ENCODE data around the gene CSMD2.

Gene CSMD2

DNA sequence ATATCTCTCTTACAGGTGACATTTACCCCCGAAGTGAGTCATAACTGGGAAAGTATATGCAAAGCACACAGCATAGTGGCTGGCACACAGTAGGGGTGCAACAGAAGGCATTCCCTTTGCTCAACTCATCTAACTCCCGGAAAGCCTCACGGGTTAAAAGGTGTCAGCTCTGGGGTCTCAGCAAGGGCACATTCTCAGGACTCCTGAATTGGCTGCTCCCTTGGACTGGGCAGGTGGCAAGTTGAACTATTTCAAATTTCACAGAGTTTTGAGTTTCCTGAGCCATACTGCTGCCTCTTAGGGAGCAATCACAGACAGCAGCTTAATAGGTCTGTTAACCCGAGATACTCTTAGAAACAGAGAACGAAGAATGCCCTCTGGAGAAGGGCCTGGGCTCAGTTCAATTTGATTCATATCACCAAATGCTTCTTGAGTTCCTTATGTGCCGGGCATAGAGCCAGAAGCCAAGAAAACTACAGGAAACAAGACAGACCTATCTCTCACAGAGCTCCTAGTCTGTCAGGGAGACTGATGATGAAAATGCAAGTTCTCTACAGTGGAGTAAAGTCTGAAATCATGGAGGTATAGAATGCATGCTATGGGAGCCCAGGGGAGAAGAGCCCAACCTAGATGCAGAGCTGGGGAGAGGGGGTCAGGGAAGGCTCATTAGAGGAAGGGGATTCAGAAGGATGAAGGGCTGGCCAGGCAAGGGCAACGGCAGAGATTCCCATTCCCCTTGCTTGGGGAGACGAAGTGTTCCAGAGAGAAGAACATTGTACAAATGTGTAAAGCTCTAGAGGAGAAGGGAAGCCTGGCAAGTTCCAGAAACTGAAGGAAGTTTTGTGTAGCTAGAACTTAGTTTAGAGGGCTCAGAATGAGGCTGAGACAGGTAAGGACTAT is 445.0 kb downstream of the CSMD2 start:
- no peak for DNase-seq (ENCODE audit: low spot score)
- TF ChIP-seq, protein P1, sequence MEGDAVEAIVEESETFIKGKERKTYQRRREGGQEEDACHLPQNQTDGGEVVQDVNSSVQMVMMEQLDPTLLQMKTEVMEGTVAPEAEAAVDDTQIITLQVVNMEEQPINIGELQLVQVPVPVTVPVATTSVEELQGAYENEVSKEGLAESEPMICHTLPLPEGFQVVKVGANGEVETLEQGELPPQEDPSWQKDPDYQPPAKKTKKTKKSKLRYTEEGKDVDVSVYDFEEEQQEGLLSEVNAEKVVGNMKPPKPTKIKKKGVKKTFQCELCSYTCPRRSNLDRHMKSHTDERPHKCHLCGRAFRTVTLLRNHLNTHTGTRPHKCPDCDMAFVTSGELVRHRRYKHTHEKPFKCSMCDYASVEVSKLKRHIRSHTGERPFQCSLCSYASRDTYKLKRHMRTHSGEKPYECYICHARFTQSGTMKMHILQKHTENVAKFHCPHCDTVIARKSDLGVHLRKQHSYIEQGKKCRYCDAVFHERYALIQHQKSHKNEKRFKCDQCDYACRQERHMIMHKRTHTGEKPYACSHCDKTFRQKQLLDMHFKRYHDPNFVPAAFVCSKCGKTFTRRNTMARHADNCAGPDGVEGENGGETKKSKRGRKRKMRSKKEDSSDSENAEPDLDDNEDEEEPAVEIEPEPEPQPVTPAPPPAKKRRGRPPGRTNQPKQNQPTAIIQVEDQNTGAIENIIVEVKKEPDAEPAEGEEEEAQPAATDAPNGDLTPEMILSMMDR (IDR thresholded peaks at IDR 0.05): no peak
- no peak overlapping the region for H3K4me3 ChIP-seq
- H3K27ac ChIP-seq: no peak overlapping the region

DNA sequence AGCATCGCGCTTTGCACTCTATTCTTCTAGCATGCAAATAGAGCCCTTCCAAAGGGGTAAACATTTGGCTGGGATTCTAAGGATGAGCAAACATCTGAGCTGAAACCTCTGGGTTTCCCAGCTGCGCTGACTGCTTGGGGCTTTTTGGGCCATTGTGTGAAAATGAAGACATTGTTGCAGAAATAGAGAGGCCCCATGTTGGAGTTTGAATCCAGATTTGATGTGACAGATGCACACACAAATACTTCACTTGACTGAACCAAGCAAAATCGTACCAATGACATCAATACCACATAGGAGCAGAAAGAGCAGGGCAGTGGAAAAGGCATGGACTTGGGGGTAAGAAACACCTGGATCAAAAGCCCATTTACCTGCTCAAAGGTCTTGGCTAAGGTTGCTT is 445.7 kb downstream of the CSMD2 start:
- Histone ChIP-seq H3K27ac (no peak overlapping the region), H3K4me3 (no peak overlapping the region)
- TF ChIP-seq, protein P1 (IDR thresholded peaks at IDR 0.05): no peak
- DNase-seq (ENCODE audit: low spot score): no peak

DNA sequence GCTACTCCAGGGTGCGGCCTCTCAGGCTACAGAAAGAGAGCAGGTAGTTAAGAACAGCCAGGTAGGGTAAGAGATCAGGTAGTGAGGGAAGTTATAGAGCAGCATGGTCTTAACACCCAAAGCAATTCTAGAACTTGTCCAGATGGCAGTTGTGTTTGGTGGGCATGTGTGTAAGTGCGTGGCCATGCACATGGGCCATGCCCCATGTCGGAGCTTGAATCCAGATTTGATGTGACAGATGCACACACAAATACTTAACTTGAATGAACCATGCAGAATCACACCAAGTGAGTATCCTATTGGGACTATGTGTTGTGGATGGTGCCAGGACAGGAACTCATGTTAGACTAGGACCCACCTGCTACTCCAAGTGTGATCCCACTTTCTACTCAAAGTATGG is 446.8 kb downstream of the CSMD2 start:
- TF ChIP-seq, protein P1 (IDR thresholded peaks at IDR 0.05): no peak
- Histone ChIP-seq H3K4me3 (no peak overlapping the region), H3K27ac (no peak overlapping the region)
- DNase-seq (ENCODE audit: low spot score): no peak

DNA sequence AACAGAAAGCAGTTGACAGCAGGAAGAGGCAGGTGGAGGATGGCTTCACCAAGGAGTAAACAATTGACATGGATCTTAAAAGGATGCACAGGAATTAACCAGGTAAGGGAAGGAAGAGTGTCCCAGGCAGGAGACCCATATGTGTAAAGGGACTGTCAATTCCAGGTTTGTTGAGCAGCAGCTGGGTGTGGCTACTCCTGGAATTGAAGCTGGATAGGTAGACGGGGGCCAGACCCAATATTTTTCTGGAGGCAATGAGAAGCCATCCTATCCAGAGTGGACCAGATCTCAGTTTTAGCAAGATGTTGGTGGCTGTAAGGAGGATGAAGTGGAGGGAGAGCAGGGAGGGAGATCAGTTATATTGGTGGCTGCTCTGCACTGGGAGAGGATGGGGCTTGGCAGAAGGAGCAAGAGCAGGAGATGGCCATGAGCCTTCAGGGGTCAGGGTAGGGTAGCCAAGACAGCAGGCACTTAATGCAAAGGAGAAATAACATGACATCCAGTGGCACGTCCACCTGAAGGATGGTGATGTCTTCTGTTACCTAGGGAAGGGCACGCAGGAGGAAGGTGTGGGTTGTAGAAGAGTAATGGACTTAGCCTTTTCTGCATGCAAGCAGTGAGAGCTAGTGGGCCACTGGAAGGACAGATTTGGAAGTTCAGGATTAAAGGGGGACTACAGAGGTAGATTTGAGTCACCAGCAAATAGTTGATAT is 447.9 kb downstream of the CSMD2 start:
- no peak for DNase-seq (ENCODE audit: low spot score)
- TF ChIP-seq, protein P1 (IDR thresholded peaks at IDR 0.05): no peak
- Histone ChIP-seq H3K27ac (no peak overlapping the region), H3K4me3 (no peak overlapping the region)

DNA sequence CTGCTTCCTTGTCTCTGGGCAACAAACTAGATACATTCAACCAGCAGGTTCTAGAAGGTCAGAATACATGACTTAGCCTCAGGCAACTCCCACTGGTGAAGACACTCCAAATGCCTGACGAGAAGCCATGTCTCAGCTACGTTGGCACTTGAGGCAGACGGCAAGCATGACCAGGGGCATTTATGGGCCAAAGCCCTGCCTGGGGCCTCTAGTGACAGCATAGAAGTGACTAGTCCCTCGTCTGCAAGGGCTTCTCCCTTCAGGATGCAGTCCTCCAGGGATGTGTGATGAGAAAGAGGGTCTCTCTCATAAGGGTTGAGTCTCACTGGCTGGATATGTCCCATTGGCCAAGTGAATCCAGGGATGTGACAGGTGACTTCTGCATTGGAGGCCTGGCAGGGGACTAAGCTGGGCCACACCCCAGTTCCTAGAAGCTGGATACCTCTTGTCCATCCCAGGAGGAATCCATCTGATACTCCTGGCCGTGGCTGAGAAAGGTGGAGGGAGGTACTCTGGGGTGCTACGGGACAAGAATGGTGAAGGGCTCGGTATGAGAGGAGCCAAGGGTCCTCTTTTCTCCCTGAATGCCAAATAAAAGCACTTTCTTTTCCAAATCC is 449.7 kb downstream of the CSMD2 start:
- Histone ChIP-seq H3K27ac (no peak overlapping the region), H3K4me3 (no peak overlapping the region)
- TF ChIP-seq, protein P1 (IDR thresholded peaks at IDR 0.05): no peak
- DNase-seq (ENCODE audit: low spot score): no peak

DNA sequence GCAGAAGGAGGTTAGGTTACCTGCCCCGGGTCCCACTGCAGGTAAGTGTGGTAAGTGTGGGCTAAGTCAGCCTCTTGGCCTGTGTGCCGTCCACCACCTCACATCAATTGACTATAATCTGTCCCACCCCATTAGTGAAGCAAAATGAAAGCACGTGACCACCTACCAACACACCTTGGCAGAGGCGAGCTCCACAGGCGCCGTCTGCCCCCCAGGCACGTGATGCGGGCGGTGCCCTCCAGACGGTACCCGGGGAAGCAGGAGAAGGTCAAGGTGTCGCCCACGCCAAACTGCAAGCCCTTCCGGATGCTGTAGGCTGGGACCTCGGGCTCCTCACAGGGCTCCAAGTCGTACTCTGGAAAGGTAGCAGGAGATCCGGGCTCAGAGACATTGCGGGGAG is 450.6 kb downstream of the CSMD2 start:
- no peak overlapping the region for H3K27ac ChIP-seq
- no peak overlapping the region for H3K4me3 ChIP-seq
- DNase-seq (ENCODE audit: low spot score): no peak
- TF ChIP-seq, protein P1 (IDR thresholded peaks at IDR 0.05): no peak

Measured in coronary artery (tissue), 2 donors.